ENCODE measurements around the gene DCBLD2.
A peak's percentile ranks its signal among the peaks of the same experiment; 100 is the strongest.

DCBLD2 gene

GRCh38 chr3:98823791-98824190, 77.7 kb downstream of the DCBLD2 start:
- no peak overlapping the region for H3K4me3 ChIP-seq (replicated peaks; ENCODE audit: low read depth, low read length)
- H3K36me3 ChIP-seq (ENCODE audit: control insufficient read depth, insufficient read depth, low read length): no peaks in the 10 kb centered on the region
- no peaks in the 10 kb centered on the region for H3K27me3 ChIP-seq (replicated peaks; ENCODE audit: control insufficient read depth, insufficient read depth, low read length)
- TF ChIP-seq CTCF (IDR thresholded peaks at IDR 0.05; ENCODE audit: insufficient read depth, low read length, poor library complexity, severe bottlenecking): no peak
- no peak for DNase-seq (ENCODE audit: extremely low read depth, insufficient read length)

- Histone ChIP-seq H3K27me3 (replicated peaks; ENCODE audit: control insufficient read depth, insufficient read depth, low read length) (no peaks in the 10 kb centered on the region), H3K36me3 (ENCODE audit: control insufficient read depth, insufficient read depth, low read length) (0 out of 2 replicates have a peak, but pooled peaks cover 3% of the 10 kb centered on the region), H3K4me3 (replicated peaks; ENCODE audit: low read depth, low read length) (no peak overlapping the region)
- no peak for TF ChIP-seq CTCF (IDR thresholded peaks at IDR 0.05; ENCODE audit: insufficient read depth, low read length, poor library complexity, severe bottlenecking)
- DNase-seq (ENCODE audit: extremely low read depth, insufficient read length): no peak
Observed at GRCh38 chr3:98821063-98821462, 80.4 kb downstream of the DCBLD2 start.

- H3K36me3 ChIP-seq (ENCODE audit: control insufficient read depth, insufficient read depth, low read length): 0 out of 2 replicates have a peak, but pooled peaks cover 3% of the 10 kb centered on the region
- no peak for DNase-seq (ENCODE audit: extremely low read depth, insufficient read length)
- TF ChIP-seq CTCF (IDR thresholded peaks at IDR 0.05; ENCODE audit: insufficient read depth, low read length, poor library complexity, severe bottlenecking): peak; percentile 39
Observed at GRCh38 chr3:98817547-98818041, 83.9 kb downstream of the DCBLD2 start.

GRCh38 chr3:98814817-98815420, 86.6 kb downstream of the DCBLD2 start:
- TF ChIP-seq CTCF (IDR thresholded peaks at IDR 0.05; ENCODE audit: insufficient read depth, low read length, poor library complexity, severe bottlenecking): no peak
- DNase-seq (ENCODE audit: extremely low read depth, insufficient read length): no peak
- H3K4me3 ChIP-seq (replicated peaks; ENCODE audit: low read depth, low read length): no peak overlapping the region
- 0 out of 2 replicates have a peak, but pooled peaks cover 3% of the 10 kb centered on the region for H3K36me3 ChIP-seq (ENCODE audit: control insufficient read depth, insufficient read depth, low read length)
- H3K27me3 ChIP-seq (replicated peaks; ENCODE audit: control insufficient read depth, insufficient read depth, low read length): no peaks in the 10 kb centered on the region

More at GRCh38 chr3:98817547-98818041, 83.9 kb downstream of the DCBLD2 start:
- no peaks in the 10 kb centered on the region for H3K27me3 ChIP-seq (replicated peaks; ENCODE audit: control insufficient read depth, insufficient read depth, low read length)
- H3K4me3 ChIP-seq (replicated peaks; ENCODE audit: low read depth, low read length): no peak overlapping the region

GRCh38 chr3:98812851-98813374, 88.6 kb downstream of the DCBLD2 start:
- no peak overlapping the region for H3K4me3 ChIP-seq (replicated peaks; ENCODE audit: low read depth, low read length)
- H3K36me3 ChIP-seq (ENCODE audit: control insufficient read depth, insufficient read depth, low read length): no peaks in the 10 kb centered on the region; the same call in 1 of the 2 replicates
- DNase-seq (ENCODE audit: extremely low read depth, insufficient read length): no peak
- TF ChIP-seq CTCF (IDR thresholded peaks at IDR 0.05; ENCODE audit: insufficient read depth, low read length, poor library complexity, severe bottlenecking): peak; percentile 39
- no peaks in the 10 kb centered on the region for H3K27me3 ChIP-seq (replicated peaks; ENCODE audit: control insufficient read depth, insufficient read depth, low read length)
